IPS-18c (cell line): ENCODE results near the gene CC2D1A.

Experiments used
- H3K4me3 ChIP-seq: 2 replicates; pipeline ENCODE4 v1.7.0; 2013; ENCODE audit warnings: low read depth, mild to moderate bottlenecking, low read length, moderate library complexity; ENCODE audit not compliant: insufficient read depth
- H3K9me3 ChIP-seq: one replicate; pipeline ENCODE4 v1.6.1; 2013; ENCODE audit warnings: mild to moderate bottlenecking, low read length, moderate library complexity; ENCODE audit not compliant: control insufficient read depth, insufficient read depth

The CC2D1A gene

DNA sequence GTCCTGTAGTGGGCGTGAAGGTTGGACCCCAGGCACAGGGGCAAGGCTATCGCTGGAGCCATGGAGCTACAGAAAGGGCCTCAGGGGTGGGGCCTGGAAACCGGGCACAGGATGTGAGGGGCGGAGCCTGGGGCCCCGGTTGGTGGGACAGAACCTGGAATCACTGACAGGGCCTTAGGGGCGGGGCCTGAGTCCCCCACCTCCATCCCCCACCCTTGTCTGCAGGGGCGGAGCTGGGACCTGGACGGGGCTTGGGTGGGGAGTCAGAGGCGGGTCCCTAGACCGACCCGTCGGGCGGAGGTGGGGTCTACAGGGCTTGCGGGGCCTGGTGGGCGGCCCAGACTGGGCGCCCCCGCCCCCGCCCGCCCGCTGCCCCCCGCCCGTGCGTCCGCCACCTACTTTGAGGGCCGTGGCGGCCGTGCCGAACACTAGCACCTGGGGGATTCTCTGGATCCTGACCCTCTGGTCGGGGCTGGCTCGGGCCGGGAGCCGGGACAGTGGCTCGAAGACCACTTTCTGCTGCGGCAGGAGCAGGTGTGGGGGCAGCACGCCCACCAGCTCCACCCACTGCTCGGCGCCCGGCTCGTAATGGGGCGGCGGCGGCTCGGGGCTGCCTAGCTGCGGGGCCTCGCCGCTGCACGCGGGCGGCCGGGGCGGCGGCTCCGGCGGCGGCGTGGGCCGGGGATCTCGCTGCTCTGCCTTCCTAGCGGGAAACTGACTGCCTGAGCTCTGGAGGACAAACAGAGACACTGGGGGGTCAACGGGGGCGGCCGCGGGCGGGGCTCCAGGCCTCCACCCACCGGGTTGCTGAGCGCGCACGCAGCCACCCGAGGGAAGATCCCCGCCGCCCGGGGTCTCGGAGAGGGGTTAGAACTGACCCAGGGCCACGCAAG lies 72.6 kb downstream of the CC2D1A start:
- Histone ChIP-seq H3K9me3 (peaks cover 2% of the 10 kb centered on the region), H3K4me3 (peak overlapping the region; percentile 52)

- peak overlapping the region; percentile 52 for H3K4me3 ChIP-seq
Measured at GRCh38 chr19:13979244-13979615, 73.2 kb downstream of the CC2D1A start.

DNA sequence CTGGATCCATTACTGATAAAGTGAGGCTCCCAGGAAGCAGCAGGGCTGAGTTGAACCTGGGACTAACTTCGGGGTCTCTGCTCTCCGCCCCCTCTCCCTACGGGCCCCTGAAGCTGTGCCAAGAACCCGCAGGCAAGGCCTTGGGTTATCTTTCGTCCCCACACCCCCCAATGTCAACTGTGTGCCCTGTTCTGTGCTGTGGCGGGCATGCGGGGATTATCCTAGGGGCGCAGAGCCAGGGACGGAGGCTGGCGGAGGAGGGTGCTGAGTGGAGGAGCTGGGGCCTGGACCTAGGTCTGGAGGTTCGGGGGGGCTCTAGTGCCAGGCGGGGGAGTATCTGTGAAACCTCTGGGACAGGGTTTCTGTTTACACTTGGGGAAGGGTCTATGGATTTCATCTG lies 73.7 kb downstream of the CC2D1A start:
- Histone ChIP-seq H3K9me3 (peaks cover 2% of the 10 kb centered on the region), H3K4me3 (no peak overlapping the region)

More at GRCh38 chr19:13979244-13979615, 73.2 kb downstream of the CC2D1A start:
- H3K9me3 ChIP-seq = peaks cover 2% of the 10 kb centered on the region

GRCh38 chr19:13980340-13980739 lies 74.3 kb downstream of the CC2D1A start:
- Histone ChIP-seq H3K9me3 (peaks cover 2% of the 10 kb centered on the region), H3K4me3 (no peak overlapping the region)
